ENCODE results near the gene BRS3.

BRS3 gene

DNA sequence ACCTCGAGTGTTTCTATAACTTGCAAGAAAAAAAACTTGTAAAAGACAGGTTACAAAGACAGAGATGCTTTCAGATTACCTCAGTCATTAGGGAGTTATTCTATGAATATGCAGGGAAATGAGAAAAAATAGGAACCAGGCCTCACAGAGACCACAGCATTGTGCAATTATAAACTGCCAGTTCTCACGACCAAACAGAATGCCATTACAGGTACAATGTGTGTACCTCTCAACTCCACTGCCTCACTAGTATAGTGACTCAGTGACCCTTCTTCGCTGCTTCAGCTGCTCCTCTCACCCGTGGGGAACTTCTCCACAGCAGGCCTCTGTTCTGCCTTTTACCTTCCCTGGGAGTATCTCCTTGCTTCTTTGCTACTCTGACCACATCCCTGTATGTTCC, 7.3 kb downstream of the BRS3 start:
- no peak for DNase-seq (ENCODE audit: low spot score)
- no peak for FAIRE-seq

GRCh38 chrX:136496186-136496763, 8.5 kb downstream of the BRS3 start:
- FAIRE-seq (no peak), DNase-seq (ENCODE audit: low spot score) (no peak)

- FAIRE-seq (no peak), DNase-seq (ENCODE audit: low spot score) (peak; percentile 64)
Measured at GRCh38 chrX:136496764-136497555, 9.2 kb downstream of the BRS3 start.

DNA sequence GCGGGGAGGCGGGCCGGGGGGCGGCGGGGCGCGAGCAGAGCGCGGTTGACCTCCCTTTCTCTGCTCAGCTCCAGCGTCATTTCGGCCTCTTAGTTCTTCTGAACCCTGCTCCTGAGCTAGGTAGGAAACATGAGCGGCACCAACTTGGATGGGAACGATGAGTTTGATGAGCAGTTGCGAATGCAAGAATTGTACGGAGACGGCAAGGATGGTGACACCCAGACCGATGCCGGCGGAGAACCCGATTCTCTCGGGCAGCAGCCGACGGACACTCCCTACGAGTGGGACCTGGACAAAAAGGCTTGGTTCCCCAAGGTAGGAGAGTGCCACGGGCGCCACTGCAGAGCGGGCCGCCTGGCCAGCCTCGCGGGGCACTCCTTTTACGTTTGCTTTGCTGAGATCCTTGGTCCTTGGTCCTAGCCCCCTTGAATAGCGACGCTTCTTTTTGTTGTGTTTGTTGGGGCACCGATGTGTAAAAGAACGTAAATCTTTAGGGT, 9.9 kb downstream of the BRS3 start, which contains the start of gene HTATSF1:
Gene HTATSF1 (plus strand): TSS at position 37 of the 497 bp plus-strand sequence. CDS start 93 bp downstream, at position 130.
- no peak for FAIRE-seq
- no peak for DNase-seq (ENCODE audit: low spot score)

GRCh38 chrX:136519069-136519468, 31.3 kb downstream of the BRS3 start:
- no peak for DNase-seq (ENCODE audit: low spot score)
- no peak for FAIRE-seq

GRCh38 chrX:136523770-136524169, 36.0 kb downstream of the BRS3 start:
- DNase-seq (ENCODE audit: low spot score) (no peak), FAIRE-seq (no peak)

GRCh38 chrX:136525738-136526606, 38.2 kb downstream of the BRS3 start:
- FAIRE-seq (no peak), DNase-seq (ENCODE audit: low spot score) (peak; percentile 22)

DNA sequence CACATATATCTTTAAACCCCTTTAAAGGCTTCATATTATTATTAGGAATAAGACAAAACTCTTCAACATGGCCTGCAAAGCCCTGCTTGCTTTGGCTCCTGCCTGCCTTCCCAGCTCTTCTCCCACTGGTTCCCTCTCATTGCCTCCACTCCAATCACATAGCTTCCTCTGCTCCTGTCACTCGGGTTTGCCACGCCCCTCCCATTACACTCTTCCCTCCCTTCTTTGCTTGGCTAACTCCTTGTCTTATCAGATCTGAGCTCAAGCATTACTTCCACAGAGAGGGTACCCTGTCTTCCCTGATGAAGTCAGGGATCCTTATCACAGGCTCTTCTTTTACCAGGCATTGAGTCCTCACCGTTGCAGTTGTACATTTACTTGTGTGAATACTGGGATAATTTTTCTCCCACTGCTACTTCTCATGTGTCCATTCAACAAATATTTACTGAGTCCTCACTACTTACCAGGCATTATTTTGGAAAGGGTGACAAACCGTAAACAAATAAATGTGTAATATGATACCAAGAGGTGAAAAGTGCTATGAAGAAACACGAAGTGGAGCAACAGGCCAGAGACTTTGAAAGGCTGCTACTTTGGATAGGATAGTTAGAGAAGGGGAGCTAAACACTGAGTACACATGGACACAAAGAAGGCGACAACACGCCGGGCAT, 41.0 kb downstream of the BRS3 start:
- FAIRE-seq, result no peak
- DNase-seq (ENCODE audit: low spot score), result no peak

DNA sequence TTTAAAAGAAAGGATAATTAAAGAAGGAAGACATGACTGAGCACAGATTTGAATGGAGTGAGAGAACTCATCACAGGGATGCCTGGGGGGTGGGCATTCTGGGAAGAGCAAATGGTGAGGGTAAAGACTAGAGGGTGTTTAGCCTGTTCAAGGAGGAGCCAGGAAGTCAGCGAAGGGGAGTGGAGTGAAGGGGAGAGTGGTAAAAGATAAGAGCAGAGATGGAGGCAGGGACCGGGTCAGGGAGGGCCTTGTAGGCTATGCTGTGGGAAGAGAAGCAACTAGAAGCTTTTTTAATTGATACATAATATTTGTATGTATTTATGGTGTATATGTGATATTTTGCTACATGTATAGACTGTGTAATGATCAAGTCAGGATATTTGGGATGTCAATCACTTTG, 42.0 kb downstream of the BRS3 start:
- DNase-seq (ENCODE audit: low spot score) (no peak), FAIRE-seq (no peak)

- no peak for DNase-seq (ENCODE audit: low spot score)
- no peak for FAIRE-seq
Measured at GRCh38 chrX:136531951-136532350, 44.2 kb downstream of the BRS3 start, which contains the start of gene VGLL1. VGLL1 (plus strand) TSS chrX:136532215; CDS start chrX:136536021, 3,806 bp downstream.

DNA sequence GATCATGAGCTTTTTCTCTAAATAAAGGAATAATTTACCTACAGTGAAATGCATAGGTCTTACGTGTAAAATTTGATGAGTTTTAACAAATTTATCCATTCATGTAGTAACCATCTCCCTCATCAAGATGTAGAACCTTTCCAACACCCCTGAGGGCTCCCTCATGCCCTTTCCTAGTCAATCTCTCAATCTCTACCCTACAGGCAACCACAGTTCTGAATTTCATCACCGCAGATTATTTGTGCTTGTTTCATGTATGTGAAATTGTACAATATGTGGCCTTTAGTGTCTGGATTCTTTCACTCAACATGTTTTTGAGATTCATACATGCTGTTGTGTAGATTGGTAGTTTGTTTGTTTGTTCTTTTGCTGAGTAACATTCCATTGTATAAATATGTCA, 46.4 kb downstream of the BRS3 start:
- FAIRE-seq (no peak), DNase-seq (ENCODE audit: low spot score) (no peak)

DNA sequence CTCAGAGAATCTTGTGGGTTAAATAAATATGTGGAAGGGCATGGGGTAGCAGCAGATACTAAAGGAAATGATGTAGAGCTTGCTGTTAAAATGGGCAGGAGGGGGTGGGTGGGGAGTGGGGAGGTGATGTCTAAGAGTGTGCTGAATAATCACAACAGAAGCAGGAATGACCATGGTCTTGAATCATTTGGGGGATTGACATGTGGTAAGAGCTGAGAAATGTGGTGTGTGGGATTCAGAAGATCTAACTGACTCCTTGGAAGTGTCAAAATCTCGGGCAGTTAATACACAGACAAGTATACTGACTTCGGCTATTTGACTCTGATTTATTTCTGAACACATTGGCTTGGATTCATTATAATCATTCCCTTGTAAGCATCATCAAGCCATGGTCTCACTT, 51.1 kb downstream of the BRS3 start:
- FAIRE-seq, result no peak
- DNase-seq (ENCODE audit: low spot score), result no peak

DNA sequence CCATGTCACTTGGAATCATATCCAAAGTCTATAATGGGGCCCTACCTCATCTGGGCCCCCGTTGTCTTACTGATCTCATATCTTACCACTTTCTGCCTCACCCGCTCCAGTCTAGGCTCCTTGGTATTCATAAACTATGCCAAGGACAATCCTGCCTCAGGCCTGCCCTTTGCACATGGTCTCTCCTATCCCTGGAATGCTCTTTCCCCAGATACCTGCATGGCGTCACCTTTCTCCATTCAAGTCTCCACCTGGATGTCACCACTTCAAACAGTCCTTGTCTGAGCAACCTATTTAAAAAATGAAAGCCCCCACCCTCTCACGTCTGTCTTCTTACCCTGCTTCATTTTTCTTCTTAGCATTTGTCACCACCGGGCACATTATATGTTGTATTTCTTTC, 52.5 kb downstream of the BRS3 start:
- DNase-seq (ENCODE audit: low spot score) (no peak), FAIRE-seq (no peak)

DNA sequence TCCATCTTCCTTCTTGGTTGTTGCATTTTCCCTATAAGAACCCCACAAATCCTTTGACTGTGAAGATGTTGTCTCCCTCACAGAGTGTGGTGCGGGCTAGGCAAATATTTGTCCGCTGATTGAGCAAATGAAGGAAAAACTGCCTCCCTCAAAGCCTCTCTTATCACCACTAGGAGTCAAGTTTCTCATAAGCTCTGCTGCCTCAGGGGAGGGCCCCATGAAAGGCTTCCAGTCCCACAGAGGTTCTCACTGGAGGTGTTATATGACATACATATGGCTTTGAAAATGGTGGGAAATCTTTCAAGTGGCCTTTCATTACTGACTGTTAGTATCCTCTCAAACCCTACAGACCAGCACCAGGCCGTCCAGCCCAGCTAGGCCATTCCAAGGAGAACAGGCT, 53.5 kb downstream of the BRS3 start:
- DNase-seq (ENCODE audit: low spot score) (no peak), FAIRE-seq (no peak)

DNA sequence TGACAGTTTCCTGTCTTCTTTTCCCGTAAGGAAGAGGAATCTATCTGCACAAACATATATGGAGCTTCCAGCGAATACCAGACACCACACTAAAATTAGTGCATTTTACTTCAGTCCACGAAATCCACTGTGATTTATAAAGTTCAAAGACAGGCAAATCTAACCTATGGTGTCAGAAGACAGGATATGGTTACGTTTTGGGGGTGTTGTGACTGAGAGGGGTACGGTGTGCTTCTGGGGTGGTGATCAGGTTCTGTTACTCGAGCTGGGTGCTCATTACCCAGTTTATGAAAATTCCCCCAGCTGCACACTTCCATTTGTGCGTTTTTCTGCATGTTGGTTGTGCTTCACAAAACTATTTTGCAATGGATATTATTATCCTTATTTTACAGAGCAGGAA, 54.5 kb downstream of the BRS3 start:
- DNase-seq (ENCODE audit: low spot score), result no peak
- no peak for FAIRE-seq

Data from urothelium cell line (cell line).